RKO (cell line): ENCODE results near the gene CORO7.
A peak's percentile ranks its signal among the peaks of the same experiment; 100 is the strongest.

ENCODE experiments used
- DNase-seq: peaks from one replicate; pipeline ENCODE4 v3.0.0-alpha.2; 2016; ENCODE audit warnings: low spot score

Gene CORO7

GRCh38 chr16:4371357-4372000, 44.9 kb downstream of the CORO7 start, which contains the start of gene VASN:
Gene VASN, plus strand, starts transcription at chr16:4371848. Its CDS starts 9,030 bp downstream, at chr16:4380878.
- peak; percentile 55 for DNase-seq

DNA sequence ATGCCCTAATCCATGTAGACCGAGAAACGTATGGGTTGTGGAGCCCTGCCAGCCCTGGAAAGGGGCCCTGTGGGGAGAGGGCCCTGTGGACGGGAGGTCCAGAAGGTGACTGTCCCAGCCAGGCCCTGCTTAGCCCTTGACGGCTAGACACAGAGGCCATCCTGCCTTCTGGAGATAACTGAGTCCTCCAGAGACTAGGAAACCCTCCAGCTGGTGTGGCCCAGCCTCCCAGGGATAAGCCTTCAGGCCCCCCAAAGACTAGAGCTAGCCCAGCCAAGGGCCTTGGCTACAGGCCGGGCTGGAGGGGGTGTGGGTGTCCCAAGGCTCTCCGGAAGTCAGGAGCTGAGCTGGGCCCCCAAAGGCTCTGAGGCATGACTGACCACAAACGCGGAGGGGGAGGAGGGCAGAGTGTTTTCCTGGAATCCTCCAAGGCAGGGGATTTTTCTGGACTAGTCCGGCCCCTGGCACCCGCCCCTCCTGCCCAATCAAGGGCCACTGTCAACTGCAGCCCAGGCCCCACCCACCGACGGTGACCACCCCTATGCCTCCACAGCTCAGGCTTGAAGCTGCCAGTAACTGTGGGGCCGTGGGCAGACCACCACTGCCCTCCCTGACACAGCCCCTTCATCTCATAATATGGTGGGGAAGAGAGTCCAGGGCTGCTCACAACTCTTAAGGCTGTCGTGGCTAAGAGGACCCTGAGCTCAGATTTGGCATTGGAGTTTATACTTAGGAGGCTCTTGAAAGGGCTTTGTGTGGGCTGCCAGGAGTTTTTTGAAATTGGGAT, 45.6 kb downstream of the CORO7 start:
- DNase-seq, result no peak

DNA sequence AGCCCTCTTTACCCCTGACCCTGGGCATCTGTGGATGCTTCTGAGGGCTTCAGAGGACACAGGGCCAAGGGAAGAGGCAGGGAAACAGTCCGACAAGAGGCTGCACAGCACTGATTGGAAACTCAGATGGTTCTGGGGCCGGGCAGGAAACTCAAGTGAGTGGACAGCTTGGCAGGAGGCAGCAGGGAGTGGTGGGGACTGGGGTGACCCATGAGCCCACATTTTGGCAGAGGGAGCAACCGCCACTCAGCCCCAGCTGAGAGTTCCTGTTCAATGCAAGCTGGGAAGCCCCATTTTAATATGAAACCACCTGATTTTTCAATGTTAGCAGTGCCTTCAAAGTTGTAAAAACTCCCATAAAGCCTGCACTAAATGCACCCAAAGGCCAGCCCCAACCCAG, 46.2 kb downstream of the CORO7 start:
- DNase-seq, result no peak

DNA sequence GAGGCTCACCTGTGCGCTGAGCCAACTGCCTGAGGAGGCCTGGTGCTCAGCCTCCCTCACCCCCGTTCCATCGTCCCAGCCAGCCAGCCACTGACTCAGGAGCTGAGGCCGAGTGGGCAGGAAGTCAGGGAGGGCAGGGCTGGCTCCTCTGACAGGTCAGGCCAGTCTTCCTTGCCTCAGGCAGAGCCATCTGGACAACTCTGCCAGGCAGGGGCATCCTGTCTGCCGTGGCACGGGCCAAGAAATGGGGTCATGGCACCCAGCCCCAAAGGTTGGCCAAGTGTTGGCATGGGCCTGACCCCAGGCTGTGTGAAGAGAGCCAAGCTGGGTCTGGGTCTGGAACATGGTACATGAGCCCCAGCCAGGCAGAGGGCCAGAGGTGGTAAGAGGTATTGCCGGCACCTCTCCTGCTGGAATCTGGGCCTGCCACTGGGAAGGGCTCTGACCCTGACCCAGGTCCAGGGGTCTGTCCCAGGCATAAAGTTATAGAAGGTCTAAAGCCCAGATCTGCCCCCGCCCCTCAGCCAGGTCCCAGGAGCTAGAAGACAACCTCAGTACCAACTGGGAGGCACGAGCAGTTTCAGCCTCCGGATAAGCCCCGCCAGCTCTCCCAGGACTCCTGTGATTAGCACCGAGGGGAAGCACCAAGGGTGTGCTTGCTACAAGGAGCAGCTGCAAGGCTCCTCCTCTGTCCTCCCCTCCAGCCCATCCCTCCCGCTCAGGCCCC, 47.2 kb downstream of the CORO7 start:
- no peak for DNase-seq

DNA sequence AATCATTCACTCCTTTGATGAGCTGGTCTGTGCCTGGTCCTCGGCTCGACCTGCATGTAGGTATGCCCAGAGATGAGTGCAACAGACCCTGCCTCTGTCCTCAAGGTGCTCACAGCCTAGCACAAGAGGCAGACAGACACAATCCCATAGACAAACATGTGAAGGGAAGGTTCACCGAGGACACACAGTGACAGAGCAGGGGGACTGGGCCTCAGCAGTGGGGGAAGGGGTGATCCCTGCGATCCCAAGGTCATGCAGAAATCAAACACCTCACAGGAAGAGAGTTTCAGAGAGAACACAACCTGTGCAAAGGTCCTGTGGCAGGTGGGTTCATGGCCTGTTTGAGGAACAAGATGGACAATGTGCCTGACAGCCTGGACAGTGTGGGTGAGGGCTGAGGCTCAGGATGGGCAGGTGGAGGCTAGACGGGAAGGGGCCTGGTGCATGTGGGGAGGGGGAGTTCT, 49.0 kb downstream of the CORO7 start:
- no peak for DNase-seq

DNA sequence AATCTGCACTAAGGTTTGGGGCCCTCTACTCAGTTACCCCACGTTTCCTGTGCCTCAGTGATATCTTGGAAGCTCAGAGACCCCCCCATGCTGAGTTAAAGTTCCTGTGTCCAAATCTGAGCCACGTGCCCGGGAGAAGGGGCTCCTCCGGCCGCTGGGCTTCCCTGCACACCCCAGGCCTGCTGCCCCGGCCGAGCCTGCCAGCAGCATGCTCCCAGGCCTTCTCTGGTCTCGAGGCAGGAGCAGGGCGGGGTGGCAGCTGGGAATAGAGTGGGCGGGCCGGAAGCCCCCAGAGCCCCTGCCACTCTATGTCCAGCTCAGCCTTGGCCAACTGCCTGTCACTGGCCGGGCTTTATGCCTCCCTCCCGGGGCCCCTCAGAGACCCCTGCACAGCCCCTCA, 50.4 kb downstream of the CORO7 start:
- DNase-seq, result no peak

DNA sequence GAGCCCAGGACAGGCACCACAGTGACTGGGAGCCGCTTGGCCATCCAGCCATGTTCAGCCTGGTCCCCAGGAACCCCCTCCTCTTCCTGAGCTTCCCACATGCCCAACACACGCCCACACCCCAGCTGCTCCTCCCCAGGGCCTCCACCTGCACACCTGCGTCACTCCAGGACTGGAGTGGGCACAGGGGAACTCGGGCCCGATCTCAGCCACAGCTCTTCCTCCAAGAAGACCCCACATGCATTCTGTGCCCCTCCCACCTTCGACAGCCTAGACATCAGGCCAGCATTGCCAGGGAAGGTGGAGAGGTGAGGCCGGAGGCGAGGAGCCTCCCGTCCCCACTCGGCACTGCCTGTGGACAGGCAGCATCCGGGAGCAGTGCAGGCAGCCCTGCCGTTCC, 50.8 kb downstream of the CORO7 start:
- no peak for DNase-seq

GRCh38 chr16:4365014-4365406, 51.4 kb downstream of the CORO7 start:
- DNase-seq, result no peak

GRCh38 chr16:4364196-4365013, 52.0 kb downstream of the CORO7 start:
- DNase-seq, result no peak

DNA sequence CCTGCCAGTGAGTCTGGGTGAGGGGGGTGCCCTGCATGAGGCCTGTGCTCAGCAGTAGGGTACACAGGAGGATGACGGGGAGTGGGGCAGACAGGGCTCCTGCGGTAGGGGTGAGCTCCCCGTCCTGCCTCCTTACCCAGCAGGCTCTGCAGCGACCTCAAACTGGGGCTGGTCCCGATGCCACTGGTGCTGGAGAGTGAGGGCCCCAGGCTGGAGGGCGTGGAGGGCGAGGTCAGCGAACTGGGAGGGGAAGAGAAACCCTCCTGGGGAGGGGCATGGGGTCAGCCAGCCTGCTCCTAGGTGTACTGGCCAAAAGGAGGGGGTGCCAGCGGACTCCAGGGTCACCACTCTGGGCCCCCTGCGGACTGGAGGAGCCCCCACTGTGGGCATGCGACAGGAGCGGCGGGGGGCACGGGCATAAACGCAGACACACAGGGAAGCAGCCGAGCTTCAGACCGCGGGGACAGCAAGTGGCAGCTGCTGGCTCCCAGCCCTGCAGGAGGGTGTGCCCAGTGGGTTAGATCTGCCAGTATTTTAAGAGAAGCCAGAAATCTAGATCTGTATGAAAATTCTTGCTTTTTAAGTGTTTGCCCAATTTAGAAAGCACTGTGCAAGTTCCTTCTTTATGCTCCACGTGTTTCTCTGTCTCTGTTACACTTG, 53.8 kb downstream of the CORO7 start:
- DNase-seq, result no peak

DNA sequence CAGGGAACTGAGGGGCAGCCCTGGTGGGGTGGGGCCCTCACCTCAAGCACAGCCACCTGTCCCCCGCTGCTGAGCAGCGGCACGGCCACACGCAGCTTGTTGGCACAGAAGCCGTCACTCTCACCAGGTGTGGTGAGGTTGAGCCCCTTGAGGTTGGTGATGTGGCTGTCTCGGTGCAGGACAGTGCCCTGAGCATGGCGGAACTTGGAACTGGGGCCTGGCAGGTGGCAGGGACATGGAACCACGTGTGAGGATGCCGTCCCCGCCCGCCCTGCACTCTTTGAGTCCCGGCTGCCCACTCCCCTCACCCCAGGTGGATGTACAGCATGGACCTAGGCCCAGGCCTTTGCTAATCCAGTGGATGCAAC, 54.5 kb downstream of the CORO7 start:
- DNase-seq, result no peak

GRCh38 chr16:4361033-4361943, 55.1 kb downstream of the CORO7 start:
- no peak for DNase-seq

GRCh38 chr16:4360538-4361021, 55.8 kb downstream of the CORO7 start:
- DNase-seq, result no peak

DNA sequence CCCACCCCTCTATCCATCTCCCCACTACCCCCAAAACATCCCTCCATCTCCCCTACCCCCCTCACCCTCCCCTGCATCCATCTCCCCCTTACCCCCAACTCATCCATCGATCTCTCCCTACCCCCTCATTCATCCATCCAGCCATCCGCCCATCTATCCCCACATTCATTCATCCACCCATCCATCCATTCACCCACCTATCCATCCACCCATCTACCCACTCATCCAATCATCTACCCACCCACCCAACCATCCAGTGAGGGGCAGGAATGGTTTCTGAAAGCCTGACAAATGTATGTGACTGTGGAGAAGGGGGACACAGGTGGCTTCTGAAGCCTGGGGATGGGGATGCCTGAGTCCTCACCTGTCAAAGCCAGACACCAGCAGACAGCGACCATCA, 56.5 kb downstream of the CORO7 start:
- DNase-seq, result no peak

GRCh38 chr16:4358831-4359561, 57.4 kb downstream of the CORO7 start:
- DNase-seq, result no peak

DNA sequence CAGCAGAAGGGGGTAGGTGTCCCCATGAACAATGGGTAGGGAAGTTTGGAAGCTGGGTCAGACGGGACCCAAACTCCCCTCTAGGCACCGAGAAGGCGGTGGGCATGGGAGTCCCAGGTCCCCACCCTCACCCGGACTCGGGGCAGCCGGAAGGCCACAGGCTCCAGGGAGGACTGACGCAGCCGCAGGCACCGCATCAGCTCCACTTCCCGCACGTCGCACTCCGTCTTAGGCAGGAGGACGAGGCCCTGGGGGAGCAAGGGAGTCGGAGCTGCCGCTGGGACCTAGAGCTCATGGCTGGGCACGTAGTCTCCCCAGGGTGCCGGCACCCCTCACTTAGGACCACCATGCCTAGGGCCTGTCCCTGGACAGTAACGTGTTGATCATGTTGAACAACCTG, 58.2 kb downstream of the CORO7 start:
- no peak for DNase-seq

GRCh38 chr16:4356820-4357219, 59.6 kb downstream of the CORO7 start:
- no peak for DNase-seq

DNA sequence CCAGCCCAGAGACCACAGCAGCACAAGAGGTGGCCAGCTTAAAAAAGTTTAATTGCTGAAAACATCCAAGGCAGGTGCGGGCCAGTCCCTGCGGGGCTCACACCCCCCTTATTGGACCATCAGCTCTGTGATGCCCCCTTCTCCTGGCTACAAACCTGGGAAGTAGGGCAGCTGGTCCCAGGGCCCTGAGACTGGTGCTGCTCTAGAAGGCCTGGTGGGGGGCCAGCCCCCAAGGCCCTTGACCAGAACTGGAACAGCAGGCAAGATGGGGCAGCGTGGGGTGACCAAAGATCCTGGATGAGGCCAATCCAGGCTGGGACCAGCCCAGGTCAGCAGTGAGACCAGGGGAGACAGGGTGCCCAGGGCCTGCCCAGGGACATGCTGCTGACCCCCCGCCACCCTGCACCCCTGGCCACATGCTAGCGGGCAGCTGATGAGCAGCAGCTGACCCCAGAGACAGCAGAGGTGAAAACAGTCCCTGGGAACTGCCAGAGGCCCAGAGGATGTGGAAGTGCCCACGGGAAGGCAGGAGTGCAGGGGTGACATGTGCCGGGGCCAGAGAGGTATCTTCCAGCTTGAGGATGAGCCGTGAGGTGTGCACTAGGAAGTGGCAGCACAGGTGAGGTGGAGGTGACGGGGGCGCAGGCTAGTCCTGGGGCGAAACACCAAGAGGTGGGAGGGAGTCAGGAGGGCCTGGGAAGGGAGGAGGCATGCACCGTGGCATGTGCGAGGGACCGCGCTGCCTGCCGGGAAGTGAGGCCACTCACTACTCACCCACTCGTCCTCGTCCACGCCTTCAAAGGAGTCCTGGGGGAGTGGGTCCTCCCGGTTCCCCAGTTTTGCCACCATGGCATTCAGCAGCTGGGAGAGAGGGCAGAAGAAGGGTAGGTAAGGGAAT, 61.6 kb downstream of the CORO7 start:
- no peak for DNase-seq

DNA sequence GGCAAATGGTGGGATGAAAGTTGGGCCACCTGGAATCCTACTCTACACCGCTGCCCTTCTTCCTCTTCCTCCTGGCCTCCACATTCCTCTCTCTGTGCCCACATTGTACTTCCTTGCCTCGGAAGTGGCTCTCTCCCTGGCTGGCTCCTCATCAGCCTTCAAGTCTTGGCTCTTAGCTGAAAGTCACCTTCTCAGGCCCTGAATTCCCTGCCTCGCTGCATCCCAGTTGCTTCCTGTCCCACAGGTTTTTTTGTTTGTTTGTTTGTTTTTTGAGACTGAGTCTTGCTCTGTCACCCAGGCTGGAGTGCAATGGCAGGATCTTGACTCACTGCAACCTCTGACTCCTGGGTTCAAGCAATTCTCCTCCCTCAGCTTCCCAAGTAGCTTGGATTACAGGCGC, 62.7 kb downstream of the CORO7 start:
- no peak for DNase-seq
